VCaP (cell line): ENCODE data around the gene MAPK1.
A peak's percentile ranks its signal among the peaks of the same experiment; 100 is the strongest.
"Not testable (repeated sequence)": the region's sequence is repeated elsewhere in the genome, so short reads cannot be mapped to it uniquely, and the experiment has no call there.

ENCODE experiments used
- H3K27ac ChIP-seq: fragments of 450-650 bp; 2 replicates; pipeline ENCODE4 v1.5.1; 2017
- TF ChIP-seq, protein P1 (sequence below): fragments of 450-650 bp; conservative IDR thresholded peaks from 2 replicates; pipeline ENCODE4 v1.5.1; 2017; ENCODE audit warnings: mild to moderate bottlenecking, moderate library complexity

MAPK1 gene

DNA sequence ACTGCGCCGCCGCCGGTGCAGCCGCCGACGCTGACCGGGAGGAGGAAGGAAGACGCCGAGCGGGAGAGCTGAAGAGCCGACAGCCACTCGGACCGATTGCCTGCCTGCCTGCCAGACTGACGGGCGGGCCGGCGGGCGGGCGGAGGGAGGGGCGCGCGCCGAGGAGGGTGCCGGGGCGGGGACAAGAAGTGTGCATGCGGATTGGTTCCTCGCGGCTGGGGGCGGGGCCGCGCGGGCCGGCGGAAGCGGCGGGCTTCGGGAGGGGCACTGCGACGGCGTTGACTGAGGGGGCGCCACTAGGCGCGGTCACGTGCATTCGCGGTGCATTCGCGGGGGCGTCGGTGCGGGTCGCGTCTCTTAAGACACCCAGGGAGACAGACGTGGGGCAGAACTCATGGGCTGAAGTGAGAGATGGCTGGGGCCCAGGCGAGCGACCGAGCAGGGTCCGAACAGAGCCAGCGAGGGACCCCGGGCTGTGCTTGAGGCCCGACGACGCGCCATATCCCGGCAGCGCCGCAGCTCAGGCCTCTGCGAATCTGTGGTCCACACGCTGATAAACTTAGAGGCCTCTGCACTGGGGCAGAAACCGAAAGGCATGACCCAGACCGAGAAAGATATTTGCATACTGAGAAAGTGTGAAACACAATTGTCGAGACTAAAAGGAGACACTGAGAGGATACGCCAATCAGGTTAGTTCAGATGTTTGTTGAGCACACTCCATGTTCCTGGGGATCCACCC is at the start of gene MAPK1:
Gene MAPK1 (minus strand): TSS at position 118 of the 739 bp plus-strand sequence. CDS start 205 bp downstream, outside the sequence.
- TF ChIP-seq, protein P1, sequence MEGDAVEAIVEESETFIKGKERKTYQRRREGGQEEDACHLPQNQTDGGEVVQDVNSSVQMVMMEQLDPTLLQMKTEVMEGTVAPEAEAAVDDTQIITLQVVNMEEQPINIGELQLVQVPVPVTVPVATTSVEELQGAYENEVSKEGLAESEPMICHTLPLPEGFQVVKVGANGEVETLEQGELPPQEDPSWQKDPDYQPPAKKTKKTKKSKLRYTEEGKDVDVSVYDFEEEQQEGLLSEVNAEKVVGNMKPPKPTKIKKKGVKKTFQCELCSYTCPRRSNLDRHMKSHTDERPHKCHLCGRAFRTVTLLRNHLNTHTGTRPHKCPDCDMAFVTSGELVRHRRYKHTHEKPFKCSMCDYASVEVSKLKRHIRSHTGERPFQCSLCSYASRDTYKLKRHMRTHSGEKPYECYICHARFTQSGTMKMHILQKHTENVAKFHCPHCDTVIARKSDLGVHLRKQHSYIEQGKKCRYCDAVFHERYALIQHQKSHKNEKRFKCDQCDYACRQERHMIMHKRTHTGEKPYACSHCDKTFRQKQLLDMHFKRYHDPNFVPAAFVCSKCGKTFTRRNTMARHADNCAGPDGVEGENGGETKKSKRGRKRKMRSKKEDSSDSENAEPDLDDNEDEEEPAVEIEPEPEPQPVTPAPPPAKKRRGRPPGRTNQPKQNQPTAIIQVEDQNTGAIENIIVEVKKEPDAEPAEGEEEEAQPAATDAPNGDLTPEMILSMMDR, result peak; percentile 37
- H3K27ac ChIP-seq, result peak within 1 kb of the TSS; percentile 84

DNA sequence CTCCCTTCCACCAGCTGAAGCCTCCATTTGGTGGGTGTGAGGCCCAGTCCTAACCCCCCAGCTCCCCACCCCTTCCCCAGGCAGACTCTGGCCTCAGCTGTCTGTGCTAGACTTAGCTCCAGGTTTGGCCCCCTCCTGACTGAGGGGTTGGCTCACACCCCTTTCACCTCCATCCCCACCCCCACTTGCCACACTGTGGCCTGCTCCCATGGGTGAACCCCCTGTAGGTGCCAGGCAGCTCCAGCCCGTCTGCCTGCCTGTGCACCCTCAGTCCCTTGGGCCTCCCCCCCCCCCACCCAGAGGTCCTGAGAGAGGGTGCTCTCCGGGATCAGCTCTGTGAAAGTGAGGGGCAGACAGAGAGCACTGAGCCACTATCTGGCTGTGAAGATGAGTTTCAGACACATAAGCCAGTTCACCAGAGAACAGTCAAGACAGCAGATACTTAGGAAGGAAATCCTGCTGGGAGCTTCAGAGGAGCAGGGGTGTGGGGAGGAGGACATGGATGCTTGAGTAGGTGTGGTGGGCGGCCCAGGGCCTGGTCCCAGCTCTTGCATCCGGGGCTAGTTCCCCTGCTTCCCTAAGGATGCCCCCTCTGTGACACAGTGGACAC is 49.0 kb upstream of the MAPK1 start:
- TF ChIP-seq, protein P1, result no peak
- no peak overlapping the region for H3K27ac ChIP-seq

GRCh38 chr22:21915624-21916308 is 48.3 kb upstream of the MAPK1 start:
- TF ChIP-seq, protein P1, result no peak
- no peak overlapping the region for H3K27ac ChIP-seq

- H3K27ac ChIP-seq, result not testable (repeated sequence)
These were observed 46.7 kb upstream of the MAPK1 start for GRCh38 chr22:21914033-21914642.

GRCh38 chr22:21910367-21910766 is 42.9 kb upstream of the MAPK1 start:
- not testable (repeated sequence) for H3K27ac ChIP-seq

DNA sequence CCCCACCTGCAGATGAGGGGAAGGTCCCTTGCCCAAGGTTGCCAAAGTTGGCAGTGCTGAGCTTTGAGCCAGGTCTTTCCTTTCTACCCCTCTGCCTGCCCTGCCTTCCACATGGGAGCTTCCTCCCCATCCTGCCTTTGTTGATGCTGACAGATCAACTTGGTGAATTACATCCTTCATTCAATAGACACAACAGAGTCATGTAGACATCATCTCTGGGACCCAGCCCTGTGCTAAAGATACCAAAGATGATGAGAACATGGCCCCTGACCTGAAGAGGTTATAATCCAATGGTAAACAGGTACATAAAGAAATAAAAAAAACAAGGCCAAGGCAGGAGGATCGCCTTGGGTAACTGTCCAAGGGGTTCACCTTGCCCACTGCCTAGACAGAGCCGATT is 42.4 kb upstream of the MAPK1 start:
- H3K27ac ChIP-seq, result no peak overlapping the region
- TF ChIP-seq, protein P1, result no peak

DNA sequence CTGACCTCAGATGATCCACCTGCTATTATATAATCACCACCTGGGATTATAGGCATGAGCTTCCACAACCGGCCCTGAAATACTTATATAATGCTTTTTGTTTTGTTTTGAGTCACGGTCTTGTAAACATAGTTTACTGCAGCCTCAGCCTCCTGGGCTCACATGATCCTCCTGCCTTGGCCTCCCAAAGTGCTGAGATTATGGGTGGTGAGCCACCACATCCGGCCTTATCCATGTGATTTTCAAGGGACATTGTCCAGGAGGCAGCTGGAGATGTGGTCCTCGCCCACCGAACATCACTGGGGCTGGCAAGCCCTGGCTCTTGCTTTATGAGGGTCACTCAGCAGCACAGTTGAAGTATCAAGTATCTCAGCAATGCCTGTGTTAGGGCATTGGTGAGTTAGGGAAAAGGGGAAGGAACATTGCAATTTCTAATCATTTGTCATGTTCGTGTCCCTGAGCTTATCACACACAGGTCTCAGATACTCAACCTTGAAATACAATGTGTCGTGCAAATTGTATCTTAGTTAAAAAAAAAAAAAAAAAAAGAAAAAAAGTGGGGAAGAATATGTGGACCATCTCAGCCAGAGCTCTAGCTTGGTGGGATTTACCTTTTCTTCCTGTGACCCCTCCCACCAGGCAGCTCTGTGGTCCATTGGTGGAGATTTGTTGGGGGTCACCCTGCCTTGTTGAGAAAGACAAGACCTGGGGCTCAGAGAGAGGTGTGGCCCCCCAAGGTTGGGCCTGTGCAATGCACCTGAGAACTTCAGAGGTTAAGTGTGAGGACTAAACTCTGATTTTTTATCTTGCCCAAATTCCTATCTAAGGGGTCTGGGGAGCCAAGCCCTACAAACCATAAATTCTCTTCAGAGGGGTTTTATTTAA is 40.4 kb upstream of the MAPK1 start:
- TF ChIP-seq, protein P1, result no peak
- no peak overlapping the region for H3K27ac ChIP-seq

DNA sequence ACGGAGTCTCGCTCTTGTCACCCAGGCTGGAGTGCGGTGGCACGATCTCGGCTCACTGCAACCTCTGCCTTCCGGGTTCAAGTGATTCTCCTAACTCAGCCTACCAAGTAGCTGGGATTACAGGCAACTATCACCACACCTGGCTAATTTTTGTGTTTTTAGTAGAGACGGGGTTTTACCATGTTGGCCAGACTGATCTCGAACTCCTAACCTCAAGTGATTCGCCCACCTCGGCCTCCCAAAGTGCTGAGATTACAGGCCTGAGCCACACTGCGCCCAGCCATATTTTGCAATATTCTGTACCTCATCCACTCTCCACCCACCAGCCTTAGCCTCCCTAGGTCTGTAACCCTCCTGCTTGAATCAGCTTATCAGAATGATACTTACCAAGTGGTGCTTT is 37.8 kb upstream of the MAPK1 start:
- not testable (repeated sequence) for H3K27ac ChIP-seq
